ENCODE measurements around the gene PDGFA. TPM values are rescaled to one million over a fixed set of nuclear protein-coding genes. Genes with fewer than 3 reads are reported as not detected.

Gene PDGFA
- 46.2 and 94.8 TPM in 2 replicates for total RNA-seq

DNA sequence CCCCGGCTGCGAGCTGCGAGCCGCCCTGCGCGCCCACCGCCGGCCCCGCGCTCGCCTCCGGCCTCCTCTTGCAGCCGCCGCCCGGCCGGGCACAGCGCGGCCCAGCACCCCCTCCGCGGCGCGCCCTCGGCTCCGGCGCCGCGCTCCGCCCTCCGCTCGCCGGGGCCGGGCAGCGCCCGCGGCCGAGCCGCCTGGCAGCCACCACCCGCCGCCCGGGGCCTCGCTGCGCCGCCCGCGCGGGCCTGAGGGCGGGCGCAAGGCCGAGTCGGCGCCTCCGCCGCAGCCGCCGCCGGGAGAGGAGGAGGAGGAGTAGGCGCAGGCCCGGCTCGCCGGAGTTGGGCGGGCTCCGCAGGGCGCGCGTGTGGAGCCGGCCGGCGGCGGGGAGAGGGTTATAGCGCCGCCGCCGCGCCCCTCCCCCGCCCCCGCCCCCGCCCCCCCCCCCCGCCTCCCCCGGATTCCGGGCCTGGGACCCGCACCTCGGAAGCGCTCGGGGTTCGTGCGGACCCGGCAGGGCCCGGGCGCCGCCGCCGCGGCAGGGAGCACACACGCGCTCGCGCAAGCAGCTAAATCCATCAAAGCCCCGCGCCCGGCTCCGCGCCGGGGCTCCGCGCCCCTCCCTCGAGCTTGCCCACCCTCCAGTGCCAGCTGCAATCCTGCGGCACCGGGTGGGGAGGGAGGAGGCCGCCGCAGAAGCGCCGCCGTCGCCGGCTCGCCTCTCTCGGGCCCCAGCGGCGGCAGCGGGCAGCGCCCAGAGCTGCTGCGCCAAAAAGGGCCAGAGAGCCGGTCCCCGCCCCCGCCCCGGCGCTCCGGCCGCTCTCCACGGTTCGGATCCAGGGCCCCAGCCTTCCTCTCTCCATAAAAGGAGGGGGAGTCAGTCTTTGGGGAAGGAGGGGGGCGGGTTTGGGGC lies at the start of gene PDGFA:
PDGFA (minus strand) TSS at position 363 of the 907 bp plus-strand sequence. CDS start 845 bp downstream, outside the sequence.
- peak; percentile 66 to 74 for DNase-seq (ENCODE audit: low read depth in 2 of 2)

DNA sequence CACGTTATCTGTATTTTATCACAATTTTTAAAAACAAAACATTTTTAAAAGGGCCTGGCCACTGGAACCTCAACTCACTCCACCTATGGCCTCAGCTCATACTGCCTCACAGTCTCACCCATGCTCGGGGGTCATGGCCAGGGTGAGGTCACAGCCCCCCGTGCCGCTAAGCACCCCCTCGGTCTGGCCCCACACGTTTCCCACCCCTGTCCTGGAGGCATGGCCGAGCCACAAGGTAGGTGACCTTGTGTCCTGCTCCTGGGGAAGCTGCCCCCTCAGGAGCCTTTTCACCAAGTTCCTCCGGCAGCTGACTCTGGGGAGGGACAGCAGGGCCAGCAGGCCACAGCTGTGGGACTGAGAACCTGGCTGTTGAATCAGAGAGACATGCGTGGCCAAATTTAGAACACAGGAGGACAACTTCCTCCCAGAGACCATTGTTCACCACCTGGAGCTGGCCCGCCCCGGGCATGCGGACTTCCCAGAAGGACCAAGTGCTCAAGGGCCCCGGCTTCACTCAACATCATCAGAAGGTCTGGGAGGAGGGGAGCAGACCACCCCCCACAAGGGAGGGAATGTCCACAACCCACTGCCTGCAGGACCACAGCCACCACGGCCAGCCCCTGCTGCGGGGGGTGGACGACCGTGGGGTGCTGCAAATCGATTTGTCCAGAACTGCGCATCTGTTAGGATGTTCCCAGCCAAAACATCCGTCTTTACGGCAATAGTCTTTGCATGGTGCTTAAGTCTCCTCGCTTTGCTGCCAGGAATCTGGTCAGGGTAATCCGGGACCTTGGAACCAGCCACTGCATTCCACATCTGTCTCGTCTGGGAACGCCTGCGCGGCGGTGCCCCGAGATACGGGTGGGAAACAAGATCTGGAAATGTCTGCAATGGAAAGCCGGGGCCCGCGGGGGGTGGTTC lies 48.6 kb upstream of the PDGFA start:
- no peak for DNase-seq (ENCODE audit: low read depth in 2 of 2)

DNA sequence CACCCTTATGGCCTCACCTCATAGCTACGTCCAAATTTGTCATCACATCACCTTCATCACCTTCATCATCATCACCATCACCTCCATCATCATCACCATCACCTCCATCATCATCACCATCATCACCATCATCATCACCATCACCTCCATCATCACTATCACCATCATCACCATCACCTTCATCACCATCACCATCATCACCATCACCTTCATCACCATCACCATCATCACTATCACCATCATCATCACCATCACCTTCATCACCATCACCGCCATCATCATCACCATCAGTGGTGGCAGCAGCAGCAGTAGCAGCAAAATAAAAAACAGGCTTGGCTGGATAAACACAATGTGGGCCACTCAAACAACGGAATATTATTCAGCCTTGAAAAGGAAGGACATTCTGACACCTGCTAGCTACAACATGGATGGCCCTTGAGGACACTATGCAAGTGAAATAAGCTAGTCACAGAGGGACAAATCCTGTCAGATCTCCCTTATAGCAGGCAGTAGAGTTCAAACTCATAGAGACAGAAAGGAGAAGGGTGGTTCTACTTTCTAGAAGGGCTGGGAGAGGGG lies 47.7 kb upstream of the PDGFA start:
- no peak for DNase-seq (ENCODE audit: low read depth in 2 of 2)

DNA sequence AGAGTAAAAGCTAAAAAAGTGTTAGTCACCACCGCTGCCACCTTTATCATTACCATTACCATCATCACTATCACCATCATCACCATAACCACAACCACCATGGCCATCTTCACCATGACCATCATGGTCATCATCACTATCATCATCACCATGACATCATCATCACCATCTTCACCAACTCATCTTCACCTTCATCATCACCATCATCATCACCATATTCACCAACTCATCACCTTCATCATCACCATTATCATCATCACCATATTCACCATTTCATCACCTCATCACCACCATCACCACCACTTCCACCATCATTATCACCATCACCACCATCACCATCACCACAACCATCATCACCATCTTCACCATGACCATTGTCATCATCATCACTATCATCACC lies 46.5 kb upstream of the PDGFA start:
- no peak for DNase-seq (ENCODE audit: low read depth in 2 of 2)

DNA sequence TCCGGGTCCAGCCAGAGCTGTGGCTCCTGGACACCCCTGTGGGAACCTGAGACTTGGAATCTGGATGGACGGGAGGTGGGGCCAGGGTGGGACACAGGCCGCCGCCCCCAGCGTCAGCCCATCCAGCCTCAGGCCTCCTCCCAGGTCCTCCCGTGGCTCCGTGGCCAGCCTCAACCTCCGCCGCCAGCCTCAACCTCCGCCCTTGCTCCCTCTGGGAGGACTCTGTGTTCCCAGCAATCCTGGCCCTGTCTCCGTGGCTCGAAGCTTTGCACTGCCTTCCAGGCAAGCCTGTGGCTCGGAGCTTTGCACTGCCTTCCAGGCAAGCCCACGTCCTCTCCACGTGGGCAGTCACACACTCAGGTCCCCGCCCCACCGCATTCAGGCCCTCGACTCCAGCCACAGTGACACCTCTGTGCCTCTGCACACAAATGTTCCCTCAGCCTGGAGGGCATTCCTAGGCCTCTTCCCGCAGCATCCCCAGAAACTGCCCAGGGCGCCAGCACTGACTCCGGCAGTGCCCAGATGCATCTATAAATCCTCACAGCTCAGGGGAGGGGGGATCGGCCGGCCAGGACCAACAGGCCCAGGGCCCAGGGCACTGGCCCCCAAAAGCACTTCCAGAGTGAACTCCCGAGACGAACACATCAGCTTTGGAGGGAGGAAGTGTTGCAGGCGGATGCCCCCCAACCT lies 44.7 kb upstream of the PDGFA start:
- no peak for DNase-seq (ENCODE audit: low read depth in 2 of 2)

DNA sequence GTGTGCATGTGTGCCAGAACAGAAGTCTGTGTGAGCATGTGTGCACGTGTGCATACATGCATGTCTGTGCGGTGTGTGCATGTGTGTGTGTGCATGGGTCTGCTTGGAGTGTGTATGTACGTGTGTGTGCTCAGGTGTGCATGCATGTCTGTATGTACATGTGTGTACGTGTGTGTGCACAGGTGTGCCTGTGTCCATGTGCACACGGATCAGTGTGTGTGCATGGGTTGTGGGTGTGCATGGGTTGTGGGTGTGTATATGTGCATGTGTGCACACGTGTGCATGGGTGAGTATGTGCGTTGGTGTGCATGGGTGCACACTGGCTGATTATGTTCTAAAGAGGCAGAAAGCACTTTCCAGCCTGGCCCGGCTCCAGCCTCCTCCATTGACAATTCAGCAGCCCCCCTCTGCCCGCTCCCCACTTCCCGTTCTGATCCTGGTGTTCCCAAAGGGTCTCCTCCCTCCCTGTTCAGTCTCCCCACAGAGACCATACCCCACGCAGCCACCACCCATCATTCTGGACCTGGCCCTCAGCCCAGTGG lies 44.1 kb upstream of the PDGFA start:
- DNase-seq (ENCODE audit: low read depth in 2 of 2): no peak

DNA sequence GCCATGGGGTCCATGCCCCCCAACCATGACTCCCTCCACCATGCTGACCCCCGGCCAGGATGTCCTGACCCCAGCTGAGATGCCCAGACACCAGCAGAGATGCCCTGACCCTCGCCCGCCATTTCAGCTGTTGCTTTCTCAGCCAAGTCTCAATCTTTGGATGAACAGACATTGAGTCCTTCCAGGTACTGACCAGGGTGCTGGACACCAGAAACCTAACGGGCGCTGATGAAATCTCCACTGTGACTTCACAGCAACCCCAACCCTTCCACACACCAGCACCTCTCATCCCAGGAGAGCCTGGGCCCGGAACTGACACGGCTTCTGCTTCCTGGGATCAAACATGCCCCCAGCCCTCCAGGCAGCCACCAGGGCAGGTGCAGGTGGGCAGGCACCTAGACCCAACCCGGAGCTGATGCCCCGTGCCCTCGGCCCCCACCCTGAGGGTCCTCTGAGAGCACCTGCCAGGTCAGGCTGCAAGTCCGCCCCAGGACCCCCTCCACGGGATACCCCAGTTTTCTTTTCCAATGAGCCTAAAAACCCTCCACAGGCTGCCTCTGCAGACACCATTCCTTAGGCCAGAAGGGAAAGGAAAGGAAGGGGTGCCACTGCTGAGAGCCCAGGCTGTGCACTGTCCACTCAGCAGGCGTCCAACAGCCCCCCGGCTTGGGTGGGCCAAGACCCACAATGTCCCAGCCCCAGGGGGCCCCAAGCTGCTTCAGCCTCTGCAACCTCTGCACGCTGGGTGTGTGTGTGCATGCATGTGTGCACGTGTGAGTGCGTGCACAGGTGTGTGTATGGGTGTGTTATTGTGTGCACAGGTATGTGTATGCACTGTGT lies 43.4 kb upstream of the PDGFA start:
- DNase-seq (ENCODE audit: low read depth in 2 of 2): no peak

DNA sequence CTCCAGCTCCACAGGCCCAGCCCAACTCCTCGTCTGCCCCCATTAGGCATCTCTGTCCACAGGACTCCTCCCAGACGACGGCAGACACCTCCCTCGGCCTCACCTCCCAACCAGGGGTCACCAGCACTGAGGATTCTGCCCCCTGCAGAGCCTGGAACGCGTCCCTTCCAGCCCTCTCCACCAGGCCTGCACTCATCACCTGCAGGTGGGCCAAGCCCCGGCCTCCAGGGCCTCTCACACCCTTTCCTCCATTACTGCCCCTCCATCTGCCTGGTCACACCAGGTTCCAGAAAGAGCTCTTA lies 42.7 kb upstream of the PDGFA start:
- no peak for DNase-seq (ENCODE audit: low read depth in 2 of 2)

DNA sequence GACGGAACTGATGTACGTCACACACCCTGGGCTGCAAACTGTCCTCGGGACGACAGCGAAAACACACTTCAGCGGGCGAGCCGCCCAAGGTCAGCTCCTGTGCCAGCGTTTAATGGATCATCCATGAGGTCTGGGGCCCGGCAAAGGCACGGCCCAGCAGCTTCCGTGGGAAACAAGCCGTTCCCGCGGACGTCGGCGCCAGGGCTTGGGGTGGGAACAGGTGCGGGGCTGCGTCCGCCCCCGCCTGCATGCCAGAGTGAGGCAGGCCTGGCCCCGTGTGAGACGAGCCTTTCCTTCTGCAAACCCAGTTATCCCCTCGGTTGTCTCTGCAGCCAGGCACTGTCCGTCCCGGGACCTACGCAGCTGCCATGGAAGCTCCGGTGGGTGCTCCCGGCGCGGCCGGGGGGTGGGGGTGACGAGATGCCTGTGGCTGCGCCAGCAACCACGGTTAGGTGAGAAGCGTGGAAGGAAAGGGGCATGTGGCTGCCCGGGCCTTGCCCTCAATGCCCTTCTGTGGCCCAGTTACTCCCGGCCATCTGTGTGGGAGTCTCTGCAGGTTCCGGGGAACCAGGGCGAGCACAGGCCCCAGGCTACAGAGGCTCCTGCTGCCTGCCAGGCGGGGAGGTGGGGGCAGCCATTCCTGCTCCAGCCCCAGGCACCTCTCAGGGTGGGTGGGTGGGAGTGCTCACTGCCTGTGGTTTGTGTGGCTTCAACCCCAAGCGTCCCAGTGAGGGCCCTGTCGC lies 42.2 kb upstream of the PDGFA start:
- DNase-seq (ENCODE audit: low read depth in 2 of 2): peak in 1 of 2 donors; percentile 42

DNA sequence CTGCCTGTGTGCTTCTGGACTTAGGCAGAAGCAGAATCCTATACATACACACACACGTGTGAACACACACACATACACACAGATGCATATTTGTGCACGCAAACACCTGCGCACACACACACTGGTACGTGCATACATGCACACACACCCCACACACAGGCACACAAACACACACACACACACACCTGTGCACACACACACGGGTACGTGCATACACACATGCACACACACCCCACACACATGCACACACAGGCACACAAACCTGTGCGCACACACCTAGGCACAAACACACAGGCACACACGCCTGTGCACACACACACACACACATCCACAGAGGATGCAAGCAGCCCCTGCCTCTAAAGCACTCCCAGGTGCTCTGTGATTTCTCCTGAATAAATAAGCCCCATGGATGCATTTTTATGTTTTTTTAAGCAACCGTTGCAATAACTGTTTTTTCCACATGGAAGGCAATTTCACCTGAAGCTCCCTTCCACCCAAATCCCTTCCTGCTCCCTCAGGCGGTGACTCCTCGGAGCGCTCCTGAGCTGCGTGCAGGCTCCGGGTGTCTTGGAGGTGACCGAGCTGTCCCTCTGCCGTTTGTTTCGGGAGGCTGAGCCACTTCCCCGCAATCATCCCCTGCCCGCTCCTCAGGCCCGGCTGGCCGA lies 41.5 kb upstream of the PDGFA start:
- no peak for DNase-seq (ENCODE audit: low read depth in 2 of 2)

DNA sequence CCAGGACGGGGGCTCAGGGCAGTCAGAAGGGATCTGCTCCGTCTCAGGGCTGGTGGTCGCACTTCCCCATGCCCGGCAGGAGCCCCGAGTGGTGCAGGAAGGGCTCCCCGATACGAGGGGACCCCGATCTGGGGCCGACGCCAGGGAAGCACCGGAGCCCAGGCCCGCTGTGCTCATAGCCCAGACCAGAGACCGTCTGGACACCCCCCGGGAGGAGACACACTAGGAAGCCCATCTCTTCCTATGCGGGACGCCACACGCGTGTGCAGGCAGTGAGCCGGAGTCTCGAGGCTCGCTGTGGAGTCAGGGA lies 39.7 kb upstream of the PDGFA start:
- no peak for DNase-seq (ENCODE audit: low read depth in 2 of 2)

DNA sequence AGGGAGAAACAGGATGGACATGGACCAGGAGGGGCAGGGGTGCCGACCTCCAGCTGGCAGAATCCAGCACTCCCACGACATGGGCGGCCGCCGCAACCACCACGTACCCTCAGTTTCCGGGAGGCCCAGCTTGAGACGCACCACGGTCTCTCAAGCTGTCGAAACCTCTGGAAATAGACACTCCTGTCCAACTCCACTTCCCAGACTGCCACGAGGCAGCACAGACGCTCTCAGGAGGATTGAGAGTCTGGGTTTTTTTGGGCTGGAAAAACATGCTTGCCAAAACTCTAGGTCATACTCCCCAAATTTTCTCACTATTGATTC lies 37.9 kb upstream of the PDGFA start:
- DNase-seq (ENCODE audit: low read depth in 2 of 2): no peak

DNA sequence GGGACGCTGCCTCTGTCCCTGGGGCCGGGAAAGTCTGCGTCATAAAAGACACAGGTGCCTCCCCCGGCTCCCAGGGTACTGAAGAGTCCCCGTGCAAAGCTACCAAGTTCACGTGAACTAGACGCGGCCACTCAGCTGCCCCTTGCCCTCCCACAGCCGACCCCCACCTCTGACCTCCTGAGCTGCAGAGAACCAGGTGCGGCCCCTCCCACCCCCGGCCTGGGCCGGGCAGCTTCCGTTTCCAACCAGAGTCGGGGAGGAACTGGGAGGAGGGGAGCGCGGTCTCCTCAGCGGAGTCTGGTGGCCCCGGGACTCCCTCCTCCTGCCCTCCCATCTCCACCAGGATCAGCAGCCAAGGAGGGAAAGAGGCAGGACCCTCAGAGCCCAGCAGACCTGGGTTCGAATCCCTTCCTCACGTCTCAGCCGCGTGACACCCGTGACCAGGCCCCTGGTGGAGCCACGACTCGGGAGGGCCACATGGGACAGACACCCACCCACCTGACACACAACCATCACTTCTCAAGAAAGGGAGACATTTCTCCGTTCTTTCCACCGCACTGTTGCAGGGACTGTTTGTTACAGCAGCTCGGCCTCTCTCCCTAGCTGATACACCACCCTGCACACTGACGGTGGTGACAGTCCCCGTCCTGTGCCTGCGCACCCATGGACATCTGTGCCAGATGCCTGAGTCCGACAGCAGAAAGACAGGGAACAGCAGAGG lies 37.4 kb upstream of the PDGFA start:
- no peak for DNase-seq (ENCODE audit: low read depth in 2 of 2)

DNA sequence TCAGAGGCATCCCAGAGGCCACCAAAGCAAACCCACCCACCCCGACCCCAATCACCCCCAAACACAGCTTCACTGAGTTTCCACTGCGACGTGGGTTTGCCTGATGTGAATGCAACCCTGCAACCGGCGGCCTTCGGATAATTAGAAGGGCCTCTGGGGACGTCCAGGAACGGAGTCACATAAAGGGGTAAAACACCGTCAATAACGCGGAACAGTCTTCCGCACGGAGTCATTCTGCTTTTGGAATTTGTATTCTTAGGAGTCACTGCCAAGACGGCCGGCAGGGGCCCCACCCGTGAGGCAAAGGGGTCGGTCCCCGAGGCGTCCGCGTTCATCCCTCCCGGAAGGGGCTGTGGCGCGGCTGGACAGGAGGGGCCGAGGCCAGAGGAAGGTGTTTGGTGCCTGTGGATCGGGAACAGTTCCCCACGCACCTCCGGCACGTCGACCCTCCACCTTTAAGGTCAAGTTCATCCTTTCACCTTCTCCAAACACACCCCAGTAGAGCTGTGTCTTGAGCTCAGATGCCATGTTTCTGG lies 36.7 kb upstream of the PDGFA start:
- no peak for DNase-seq (ENCODE audit: low read depth in 2 of 2)

DNA sequence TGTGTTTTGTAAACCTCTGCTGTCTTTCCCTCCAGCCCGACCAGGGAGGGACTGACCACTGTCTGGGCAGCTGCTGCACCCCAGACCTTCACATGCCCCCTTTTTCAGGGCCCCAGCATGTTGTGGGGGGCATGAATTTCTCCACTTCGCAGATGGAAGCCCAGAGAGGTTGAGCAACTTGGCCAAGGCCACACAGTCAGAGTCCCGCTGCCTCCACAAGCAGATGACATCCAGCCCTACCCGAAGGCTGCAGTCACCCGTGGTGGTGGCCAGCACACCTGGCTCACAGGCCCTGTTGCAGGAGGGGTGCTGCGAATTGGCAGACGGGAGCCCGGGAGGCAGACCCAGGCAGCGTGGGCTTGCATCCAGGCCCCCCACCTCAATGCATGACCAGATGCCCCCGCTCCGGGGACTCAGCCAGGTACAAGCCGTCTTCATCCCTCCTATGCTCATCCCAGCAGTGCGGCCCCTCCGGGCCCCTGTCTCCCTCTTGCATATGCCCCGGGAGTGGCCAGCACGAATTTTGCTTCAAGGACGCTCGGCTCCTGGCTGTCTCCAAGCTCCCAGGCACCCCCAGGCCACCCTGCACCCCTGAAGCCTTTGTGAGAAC lies 36.0 kb upstream of the PDGFA start:
- no peak for DNase-seq (ENCODE audit: low read depth in 2 of 2)

DNA sequence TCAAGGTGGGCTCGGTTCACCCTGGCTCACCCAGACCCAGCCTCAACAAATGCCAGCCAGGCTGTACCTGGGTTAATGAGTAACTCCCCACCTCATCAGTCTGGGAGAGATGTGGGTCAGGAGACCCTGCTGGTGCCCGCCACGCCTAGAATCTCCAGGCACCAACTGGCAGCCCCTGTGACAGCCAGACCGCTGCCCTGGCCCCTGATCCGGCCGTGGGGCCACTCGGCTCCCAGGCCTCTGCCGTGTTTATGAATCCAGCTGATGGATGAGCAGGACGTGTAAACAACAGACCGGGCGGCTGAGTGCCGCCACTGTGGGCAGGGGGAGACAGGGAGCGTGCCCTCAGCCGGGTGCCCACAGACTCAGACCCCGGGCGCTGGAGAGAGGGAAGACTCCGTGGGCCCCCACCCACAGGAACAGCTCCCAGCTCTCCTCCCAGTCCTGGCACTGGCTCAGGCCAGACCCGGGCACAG lies 34.0 kb upstream of the PDGFA start:
- DNase-seq (ENCODE audit: low read depth in 2 of 2): no peak

DNA sequence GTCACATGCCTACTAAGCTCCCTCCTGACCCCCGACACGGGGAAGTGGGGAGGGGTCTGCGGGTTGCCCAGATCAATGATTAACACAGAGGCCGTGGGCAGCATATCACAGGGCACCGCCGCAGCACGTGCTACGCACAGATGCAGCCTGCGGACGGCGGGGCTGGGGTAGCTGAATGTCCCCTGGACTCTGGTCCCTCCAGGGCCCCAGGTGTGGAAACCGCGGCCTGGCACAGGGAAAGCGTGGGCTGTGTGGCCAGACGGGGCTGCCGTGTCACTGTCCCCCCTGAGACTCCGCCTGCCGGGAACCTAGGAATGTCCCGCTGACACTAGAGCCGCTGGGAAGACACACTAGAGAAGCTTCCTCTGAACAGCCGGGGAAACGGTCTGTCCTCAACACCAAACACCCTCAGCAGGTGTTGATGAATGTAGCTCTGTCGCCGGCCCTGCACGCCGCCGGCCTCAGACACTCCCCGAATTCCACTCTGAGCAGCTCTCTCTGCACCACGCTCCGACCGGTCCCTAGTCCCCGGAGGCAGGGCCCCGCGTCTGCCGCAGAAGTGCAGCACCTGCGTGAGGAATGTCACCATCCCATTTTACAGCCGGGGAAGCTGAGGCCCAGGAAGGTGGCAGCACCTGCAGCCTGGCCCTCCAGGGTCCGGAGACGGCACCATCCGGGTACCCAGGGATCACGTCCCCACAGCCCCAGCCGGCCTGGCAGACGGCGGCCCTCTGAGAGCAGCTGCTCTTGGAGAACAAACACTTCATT lies 33.4 kb upstream of the PDGFA start:
- DNase-seq (ENCODE audit: low read depth in 2 of 2): no peak

All from lung microvascular endothelial cell (primary cell).